HepG2 (cell line): Measurements from ENCODE around the gene C20orf96. TPM values are rescaled to one million over a fixed set of nuclear protein-coding genes. Genes with fewer than 3 reads are reported as not detected.

Experiments used
- ATAC-seq: fragments of 200-7000 bp; cut with Tn5 transposase; 3 replicates; pipeline ENCODE4 v1.9.1; 2020; ENCODE audit warnings: mild to moderate bottlenecking, moderate library complexity
- BruUV-seq: library from RNA; stranded (reverse); fragments of 400-500 nt; replicated peaks from 2 replicates; lab custom pipeline; 2021; lab: Mats Ljungman, UMichigan
- CTCF ChIA-PET: fragments of 300-600 bp; formaldehyde crosslinking; extraction: SDS; loops from one replicate; lab custom pipeline; 2021; ENCODE audit warnings: low total read pairs, inconsistent platforms, low intra/inter-chr PET ratio; lab: Yijun Ruan, JAX
- POLR2A ChIA-PET: fragments of 350-600 bp; sonication (Branson Sonifier 250); formaldehyde crosslinking; loops from one replicate; lab custom pipeline; 2020; ENCODE audit warnings: antibody characterized with exemption, inconsistent platforms; lab: Yijun Ruan, JAX
- DNase-seq: peaks from one replicate; pipeline ENCODE4 v3.0.0-alpha.2; 2015; ENCODE audit warnings: low spot score
- FAIRE-seq: peaks from 3 replicates; lab custom pipeline; 2011; peaks lifted over from hg19 to GRCh38; lab: Jason Lieb, UNC
- H2AFZ ChIP-seq: one replicate; pipeline ENCODE4 v1.6.1; 2011; ENCODE audit warnings: low read length, inconsistent platforms
- H3K27ac ChIP-seq: fragments of 300-600 bp; 3 replicates; pipeline ENCODE4 v1.8.0; 2011; ENCODE audit warnings: mixed run types, mild to moderate bottlenecking, mixed read lengths, low read length, inconsistent platforms; ENCODE audit not compliant: insufficient read depth; ENCODE audit errors: extremely low read length
- H3K27me3 ChIP-seq, 2 experiments: fragments of 200-600 bp in 1 of 2; 2 replicates in 1 of 2; 3 replicates in 1 of 2; pipeline versions ENCODE4 v1.6.0 to v1.8.0; 2011; ENCODE audit warnings: low read length in 2 of 2, mild to moderate bottlenecking in 2 of 2, moderate library complexity in 2 of 2, inconsistent platforms in 1 of 2; ENCODE audit not compliant: insufficient read depth in 2 of 2, control insufficient read depth in 1 of 2
- H3K36me3 ChIP-seq, 2 experiments: fragments of 200-600 bp in 1 of 2; replicated peaks in 1 of 2; 2 replicates in 1 of 2; 3 replicates in 1 of 2; pipeline versions ENCODE4 v1.5.1 to v1.8.0; 2011; ENCODE audit warnings: low read length in 2 of 2, inconsistent platforms in 1 of 2; ENCODE audit not compliant: insufficient read depth in 2 of 2, control insufficient read depth in 1 of 2
- H3K4me1 ChIP-seq: 2 replicates; pipeline ENCODE4 v1.5.1; 2012; ENCODE audit warnings: low read length, inconsistent platforms; ENCODE audit not compliant: insufficient read depth
- H3K4me2 ChIP-seq: 2 replicates; pipeline ENCODE4 v1.6.0; 2011; ENCODE audit warnings: low read depth, low read length, inconsistent platforms
- H3K4me3 ChIP-seq, 3 experiments: fragments of 200-600 bp in 1 of 3; sonication (generic), shearing (Covaris generic) in 1 of 3; replicated peaks in 1 of 3; 2 replicates each; pipeline ENCODE4 v1.5.1; 2011 to 2016; ENCODE audit warnings: low read length in 3 of 3, inconsistent platforms in 2 of 3, low read depth in 2 of 3, mild to moderate bottlenecking in 2 of 3, control low read depth in 1 of 3, mixed read lengths in 1 of 3; ENCODE audit not compliant: insufficient read depth in 1 of 3
- H3K79me2 ChIP-seq: one replicate; pipeline ENCODE4 v1.6.1; 2011; ENCODE audit warnings: low read length, inconsistent platforms; ENCODE audit not compliant: insufficient read depth
- H3K9ac ChIP-seq: 2 replicates; pipeline ENCODE4 v1.6.0; 2011; ENCODE audit warnings: mild to moderate bottlenecking, low read depth, low read length, inconsistent platforms; ENCODE audit not compliant: insufficient read depth
- H3K9me3 ChIP-seq: 2 replicates; pipeline ENCODE4 v1.5.1; 2012; ENCODE audit warnings: mild to moderate bottlenecking, low read length
- H4K20me1 ChIP-seq: 2 replicates; pipeline ENCODE4 v1.6.0; 2011; ENCODE audit warnings: inconsistent platforms, mild to moderate bottlenecking, low read length, moderate library complexity; ENCODE audit not compliant: insufficient read depth
- CEBPZ ChIP-seq: IDR thresholded peaks from 2 replicates; pipeline ENCODE4 v1.6.1; 2012; ENCODE audit warnings: low read length, improper control_type of control experiment
- FOXA1 ChIP-seq, 2 experiments: fragments of 450-650 bp in 1 of 2; sonication (generic) in 1 of 2; formaldehyde crosslinking in 1 of 2; IDR thresholded peaks; 2 replicates each; pipeline versions ENCODE4 v1.4.0 to v1.6.1; 2016 to 2020; ENCODE audit warnings: missing genetic modification reagents in 1 of 2
- RFX3 ChIP-seq: IDR thresholded peaks from 2 replicates; pipeline ENCODE4 v1.6.1; 2016; ENCODE audit warnings: missing biosample characterization, missing genetic modification reagents
- RXRA ChIP-seq: sonication (generic); formaldehyde crosslinking; IDR thresholded peaks from 2 replicates; pipeline ENCODE4 v1.5.1; 2020; ENCODE audit warnings: missing genetic modification reagents
- ZBTB3 ChIP-seq: sonication (generic); formaldehyde crosslinking; IDR thresholded peaks from 2 replicates; pipeline ENCODE4 v1.4.0; 2020; ENCODE audit warnings: low read depth, mild to moderate bottlenecking, moderate library complexity, missing genetic modification reagents, borderline replicate concordance
- ZFY ChIP-seq: sonication (generic); formaldehyde crosslinking; IDR thresholded peaks from 2 replicates; pipeline ENCODE4 v1.4.0; 2020; ENCODE audit warnings: missing genetic modification reagents
- ZNF318 ChIP-seq: sonication (generic); formaldehyde crosslinking; IDR thresholded peaks from 2 replicates; pipeline ENCODE4 v1.4.0; 2020; ENCODE audit warnings: mild to moderate bottlenecking, missing genetic modification reagents
- ZNF576 ChIP-seq: sonication (generic); formaldehyde crosslinking; IDR thresholded peaks from 2 replicates; pipeline ENCODE4 v1.4.0; 2020; ENCODE audit warnings: mild to moderate bottlenecking, missing genetic modification reagents
- ZNF644 ChIP-seq: IDR thresholded peaks from 2 replicates; pipeline ENCODE4 v1.6.1; 2016; ENCODE audit warnings: low read depth
- WGBS: methylation state at CpG from one replicate; pipeline ENCODE4 v1.1.6; 2017; ENCODE audit warnings: low lambda C conversion rate; 5-methylcytosine and 5-hydroxymethylcytosine counted together
- in situ Hi-C: cut with HindIII; loops from 2 replicates; pipeline ENCODE4 v1.10.0; 2017; ENCODE audit warnings: low pct_unique_long_range_greater_than_20kb; ENCODE audit not compliant: extremely low pct_ligation_motif_present
- intact Hi-C: fragments of 100-400 bp; cut with micrococcal nuclease; formaldehyde crosslinking; loops from one replicate; pipeline ENCODE4 v1.10.0; 2022; ENCODE audit not compliant: unreplicated experiment
- polyA plus RNA-seq, 8 experiments: library from polyadenylated mRNA; depleted of rRNA in 3 of 8; stranded (reverse) in 7 of 8; unstranded in 1 of 8; fragments of >200 nt; fragmentation: Illumina TruSeq in 4 of 8; extraction: Trizol in 4 of 8; gene quantifications; 2 replicates each; pipeline versions ENCODE4 v1.2.1 to v1.2.3, GENCODE V29; 2011 to 2016; ENCODE audit warnings: low read depth in 4 of 8, missing spikeins in 1 of 8, mixed read lengths in 1 of 8; ENCODE audit not compliant: insufficient read depth in 1 of 8
- total RNA-seq, 5 experiments: library from RNA; depleted of rRNA; stranded (reverse); fragments of >200 nt; fragmentation: Illumina TruSeq; extraction: Trizol; gene quantifications; 2 replicates each; pipeline ENCODE4 v1.2.3, GENCODE V29; 2016; ENCODE audit warnings: low read depth in 1 of 5

The C20orf96 gene
- total and polyA plus RNA-seq, 2 of the 13 experiments (the other 11 are each of a cell fraction or from before 2014, with no cell fraction given): 3.8 to 20.6 TPM

- TF ChIP-seq ZNF318 (CRISPR knock-in tag) (no peak), ZNF644 (CRISPR knock-in tag) (no peak), ZNF576 (no peak)
Measured at GRCh38 chr20:252801-253200, 37.7 kb downstream of the C20orf96 start (continued).

GRCh38 chr20:251354-251753, 39.2 kb downstream of the C20orf96 start:
- ATAC-seq: no peak
- WGBS: 6% methylated on average over 2 of the region's 2 CpGs
- FAIRE-seq: no peak
- H3K79me2 ChIP-seq: no peaks in the 10 kb centered on the region
- no peaks in the 10 kb centered on the region for H3K9me3 ChIP-seq
- no peaks in the 10 kb centered on the region for H4K20me1 ChIP-seq
- BruUV-seq: no TSS peak
- in situ Hi-C loops (no loop called here), intact Hi-C loops (no loop called here)
- CTCF ChIA-PET: no interaction called here
- no peak overlapping the region for H3K4me3 ChIP-seq
- no peak overlapping the region for H3K4me2 ChIP-seq
- H3K27ac ChIP-seq: no peak overlapping the region
- H3K27me3 ChIP-seq: peaks cover 2 to 28% of the 10 kb centered on the region in 2 experiments; a peak in 3 of 5 replicates
- no peaks in the 10 kb centered on the region for H3K4me1 ChIP-seq
- no peak overlapping the region for H3K9ac ChIP-seq
- no peak overlapping the region for H2AFZ ChIP-seq
- DNase-seq: no peak
- H3K36me3 ChIP-seq: no peaks in the 10 kb centered on the region
- POLR2A ChIA-PET: no interaction called here
- TF ChIP-seq ZFY (CRISPR knock-in tag) (no peak), ZBTB3 (no peak), FOXA1 (IDR thresholded peaks at IDR 0.05) (no peak), FOXA1 (CRISPR knock-in tag; IDR thresholded peaks at IDR 0.05) (no peak), CEBPZ (no peak), RXRA (CRISPR knock-in tag) (no peak), RFX3 (no peak)
